Thyroid gland (tissue), 4 donors: ENCODE measurements around the gene CLSTN2. TPM values are rescaled to one million over a fixed set of nuclear protein-coding genes. Genes with fewer than 3 reads are reported as not detected.

Experiments
- DNase-seq, 2 donors: peaks; one replicate each; pipeline ENCODE4 v3.0.0-alpha.2; 2019
- H3K27ac ChIP-seq, 3 donors: fragments of 200-600 bp; sonication (generic); 1 replicate in 2 of 3; 2 replicates in 1 of 3; pipeline ENCODE4 v1.5.1; 2016 to 2019; ENCODE audit warnings: mild to moderate bottlenecking in 1 of 3, moderate library complexity in 1 of 3
- H3K27me3 ChIP-seq: fragments of 200-600 bp; sonication (generic); one replicate; pipeline ENCODE4 v1.5.1; 2019
- H3K36me3 ChIP-seq, 2 donors: fragments of 200-600 bp; sonication (generic); one replicate each; pipeline ENCODE4 v1.5.1; 2016 to 2019
- H3K4me1 ChIP-seq, 2 donors: fragments of 200-600 bp; sonication (generic); one replicate each; pipeline ENCODE4 v1.5.1; 2017 to 2019
- H3K4me3 ChIP-seq, 3 donors: fragments of 200-600 bp; sonication (generic); replicated peaks in 1 of 3; 1 replicate in 2 of 3; 2 replicates in 1 of 3; pipeline ENCODE4 v1.5.1; 2016; ENCODE audit warnings: mild to moderate bottlenecking in 1 of 3
- H3K9me3 ChIP-seq: fragments of 200-600 bp; sonication (generic); one replicate; pipeline ENCODE4 v1.5.1; 2017
- CTCF ChIP-seq, 6 experiments: fragments of 200-600 bp in 3 of 6; fragments of 450-650 bp in 3 of 6; sonication (generic) in 3 of 6; IDR thresholded peaks; one replicate each; pipeline ENCODE4 v1.5.1; 2016 to 2019; ENCODE audit warnings: antibody characterized with exemption in 6 of 6, mild to moderate bottlenecking in 2 of 6, inconsistent platforms in 1 of 6, moderate library complexity in 1 of 6
- POLR2A ChIP-seq, 2 donors: fragments of 450-650 bp; IDR thresholded peaks; one replicate each; pipeline ENCODE4 v1.6.1; 2017; ENCODE audit warnings: antibody characterized with exemption in 2 of 2, mild to moderate bottlenecking in 2 of 2, moderate library complexity in 1 of 2
- WGBS, 2 donors: methylation state at CpG; one replicate each; pipeline ENCODE4 v1.1.5; 2017; 5-methylcytosine and 5-hydroxymethylcytosine counted together
- intact Hi-C: fragments of 100-400 bp; cut with DNase I; formaldehyde crosslinking; loops from one replicate; pipeline ENCODE4 v1.15.1; 2023
- total RNA-seq, 4 donors: library from RNA; depleted of rRNA; stranded (reverse); fragments of >200 nt; gene quantifications; one replicate each; pipeline ENCODE4 v1.2.3, GENCODE V29; 2016

CLSTN2 gene
- total RNA-seq, 4 donors from 2014 or later = 9.7 to 32.9 (median 15.5) TPM

GRCh38 chr3:140336465-140336864 is 401.5 kb downstream of the CLSTN2 start:
- Histone ChIP-seq H3K27me3 (no peaks in the 10 kb centered on the region), H3K27ac (no peak overlapping the region), H3K36me3 (no peaks in the 10 kb centered on the region), H3K4me1 (no peaks in the 10 kb centered on the region), H3K4me3 (no peak overlapping the region), H3K9me3 (no peaks in the 10 kb centered on the region)
- 55 to 81% methylated on average over 2 of the region's 3 CpGs for WGBS, 2 donors
- no peak for TF ChIP-seq CTCF (IDR thresholded peaks at IDR 0.05)
- TF ChIP-seq POLR2A (IDR thresholded peaks at IDR 0.05) = no peak
- no peak for DNase-seq
- intact Hi-C loops = no loop called here

- no peaks in the 10 kb centered on the region for H3K36me3 ChIP-seq
- DNase-seq = no peak
- no peaks in the 10 kb centered on the region for H3K27me3 ChIP-seq
- H3K27ac ChIP-seq = no peak overlapping the region
- H3K4me3 ChIP-seq = no peak overlapping the region
- no peaks in the 10 kb centered on the region for H3K9me3 ChIP-seq
- peaks cover 0 to 6% of the 10 kb centered on the region in 2 donors for H3K4me1 ChIP-seq
- intact Hi-C loops = no loop called here
- 77 to 94% methylated on average over 6 of the region's 6 CpGs for WGBS, 2 donors
- TF ChIP-seq POLR2A (IDR thresholded peaks at IDR 0.05) (no peak), CTCF (IDR thresholded peaks at IDR 0.05) (no peak)
Observed at GRCh38 chr3:140338916-140339315, 403.9 kb downstream of the CLSTN2 start.

- no peak for DNase-seq
- Histone ChIP-seq H3K36me3 (no peaks in the 10 kb centered on the region), H3K4me3 (no peak overlapping the region), H3K27me3 (no peaks in the 10 kb centered on the region), H3K4me1 (peaks cover 0 to 6% of the 10 kb centered on the region in 2 donors), H3K27ac (no peak overlapping the region), H3K9me3 (no peaks in the 10 kb centered on the region)
- TF ChIP-seq CTCF (IDR thresholded peaks at IDR 0.05) (no peak), POLR2A (IDR thresholded peaks at IDR 0.05) (no peak)
- WGBS, 2 donors = 54 to 65% methylated on average over 5 of the region's 5 CpGs
- intact Hi-C loops = no loop called here
Observed at GRCh38 chr3:140341203-140341602, 406.2 kb downstream of the CLSTN2 start.

- 81 to 86% methylated on average over 5 of the region's 5 CpGs for WGBS, 2 donors
- Histone ChIP-seq H3K27me3 (no peaks in the 10 kb centered on the region), H3K36me3 (no peaks in the 10 kb centered on the region)
Observed at GRCh38 chr3:140341817-140342403, 406.9 kb downstream of the CLSTN2 start.

More at GRCh38 chr3:140341817-140342403, 406.9 kb downstream of the CLSTN2 start:
- peaks cover 0 to 6% of the 10 kb centered on the region in 2 donors for H3K4me1 ChIP-seq
- no peak for DNase-seq
- H3K27ac ChIP-seq = no peak overlapping the region
- TF ChIP-seq CTCF (IDR thresholded peaks at IDR 0.05) = no peak
- no peak for TF ChIP-seq POLR2A (IDR thresholded peaks at IDR 0.05)
- intact Hi-C loops = no loop called here
- H3K4me3 ChIP-seq = no peak overlapping the region
- H3K9me3 ChIP-seq = no peaks in the 10 kb centered on the region
